Activated CD8-positive, alpha-beta memory T cell treated with anti-CD3 and anti-CD28 coated beads, Interleukin-2, amount 50 U/mL, for 1 hour (primary cell): ENCODE measurements around the gene TENT4A.

Source experiments
- DNase-seq: peaks from one replicate; pipeline ENCODE4 v3.0.0-alpha.2; 2020; ENCODE audit errors: extremely low read depth

Gene TENT4A

GRCh38 chr5:6731465-6732237 lies 18.4 kb downstream of the TENT4A start:
- DNase-seq, result no peak

- no peak for DNase-seq
Measured at GRCh38 chr5:6732634-6733410, 19.6 kb downstream of the TENT4A start.

GRCh38 chr5:6733411-6734242 lies 20.4 kb downstream of the TENT4A start:
- DNase-seq, result no peak

- no peak for DNase-seq
Measured at GRCh38 chr5:6734243-6734700, 21.0 kb downstream of the TENT4A start.

- DNase-seq, result no peak
Measured at GRCh38 chr5:6734781-6735180, 21.5 kb downstream of the TENT4A start.

- DNase-seq, result no peak
Measured at GRCh38 chr5:6736106-6736505, 22.9 kb downstream of the TENT4A start.

GRCh38 chr5:6736524-6737042 lies 23.4 kb downstream of the TENT4A start:
- no peak for DNase-seq

GRCh38 chr5:6737043-6737941 lies 24.1 kb downstream of the TENT4A start:
- no peak for DNase-seq

- no peak for DNase-seq
Measured at GRCh38 chr5:6739603-6740002, 26.4 kb downstream of the TENT4A start.

GRCh38 chr5:6740586-6741150 lies 27.4 kb downstream of the TENT4A start:
- no peak for DNase-seq

GRCh38 chr5:6742081-6742758 lies 29.0 kb downstream of the TENT4A start:
- no peak for DNase-seq

GRCh38 chr5:6743161-6743560 lies 29.9 kb downstream of the TENT4A start:
- DNase-seq, result no peak

GRCh38 chr5:6744841-6745705 lies 31.8 kb downstream of the TENT4A start:
- no peak for DNase-seq

- DNase-seq, result no peak
Measured at GRCh38 chr5:6745706-6746222, 32.5 kb downstream of the TENT4A start.

- DNase-seq, result no peak
Measured at GRCh38 chr5:6746244-6746643, 33.0 kb downstream of the TENT4A start.

- DNase-seq, result no peak
Measured at GRCh38 chr5:6747103-6747502, 33.9 kb downstream of the TENT4A start.

- no peak for DNase-seq
Measured at GRCh38 chr5:6748142-6748541, 34.9 kb downstream of the TENT4A start.

- DNase-seq, result no peak
Measured at GRCh38 chr5:6749026-6749716, 35.9 kb downstream of the TENT4A start.
